PC-9 (cell line): Measurements from ENCODE around the gene NAAA. TPM values are rescaled to one million over a fixed set of nuclear protein-coding genes. Genes with fewer than 3 reads are reported as not detected.

ENCODE experiments used
- BruUV-seq: library from RNA; stranded (reverse); fragments of 400-500 nt; replicated peaks from 2 replicates; lab custom pipeline; 2021; lab: Mats Ljungman, UMichigan
- CTCF ChIA-PET: fragments of 300-600 bp; sonication (Branson Sonifier 250); formaldehyde crosslinking; loops from one replicate; lab custom pipeline; 2022; ENCODE audit warnings: antibody characterized with exemption; lab: Charles Lee
- POLR2A ChIA-PET: fragments of 300-600 bp; sonication (Branson Sonifier 250); formaldehyde crosslinking; loops from one replicate; lab custom pipeline; 2022; ENCODE audit warnings: antibody characterized with exemption; ENCODE audit not compliant: unreplicated experiment; lab: Charles Lee
- DNase-seq, 2 experiments: peaks; one replicate each; pipeline versions ENCODE4 v3.0.0 to v3.0.0-alpha.2; 2015 to 2022; ENCODE audit warnings: mixed read lengths in 1 of 2
- H2AFZ ChIP-seq: fragments of 200-600 bp; sonication (generic); 2 replicates; pipeline ENCODE4 v1.8.1; 2017; ENCODE audit warnings: antibody characterized with exemption
- H3F3A ChIP-seq: fragments of 200-600 bp; sonication (generic); 2 replicates; pipeline ENCODE4 v1.8.1; 2017; ENCODE audit warnings: antibody characterized with exemption, mild to moderate bottlenecking, low read depth; ENCODE audit not compliant: insufficient read depth
- H3K27ac ChIP-seq: fragments of 200-600 bp; sonication (generic); 2 replicates; pipeline ENCODE4 v1.6.1; 2016; ENCODE audit warnings: mixed run types
- H3K27me3 ChIP-seq: fragments of 200-600 bp; sonication (generic); 2 replicates; pipeline ENCODE4 v1.6.1; 2016; ENCODE audit warnings: low read depth, mixed run types; ENCODE audit not compliant: insufficient read depth
- H3K36me3 ChIP-seq: fragments of 200-600 bp; sonication (generic); 2 replicates; pipeline ENCODE4 v1.6.1; 2016; ENCODE audit warnings: low read depth, mixed run types
- H3K4me1 ChIP-seq: fragments of 200-600 bp; sonication (generic); replicated peaks from 2 replicates; pipeline ENCODE4 v1.6.1; 2016; ENCODE audit warnings: mixed run types; ENCODE audit not compliant: insufficient read depth
- H3K4me2 ChIP-seq: fragments of 200-600 bp; sonication (generic); 2 replicates; pipeline ENCODE4 v1.6.1; 2017; ENCODE audit warnings: mixed run types
- H3K4me3 ChIP-seq: fragments of 200-600 bp; sonication (generic); 2 replicates; pipeline ENCODE4 v1.6.1; 2016; ENCODE audit warnings: mixed run types
- H3K79me2 ChIP-seq: fragments of 200-600 bp; sonication (generic); 2 replicates; pipeline ENCODE4 v1.6.1; 2017; ENCODE audit warnings: low read depth, mixed run types
- H3K9me2 ChIP-seq: fragments of 200-600 bp; sonication (generic); 2 replicates; pipeline ENCODE4 v1.8.1; 2017; ENCODE audit warnings: mild to moderate bottlenecking; ENCODE audit not compliant: insufficient read depth
- H3K9me3 ChIP-seq: fragments of 200-600 bp; sonication (generic); 2 replicates; pipeline ENCODE4 v1.8.1; 2016; ENCODE audit warnings: low read depth; ENCODE audit not compliant: insufficient read depth
- H4K20me1 ChIP-seq: fragments of 200-600 bp; sonication (generic); 2 replicates; pipeline ENCODE4 v1.8.1; 2017; ENCODE audit not compliant: insufficient read depth
- CTCF ChIP-seq: fragments of 200-600 bp; sonication (generic); conservative IDR thresholded peaks from 2 replicates; pipeline ENCODE4 v1.6.1; 2017; ENCODE audit warnings: mixed run types, antibody characterized with exemption, mild to moderate bottlenecking, moderate library complexity
- EZH2 ChIP-seq: fragments of 200-600 bp; sonication (generic); IDR thresholded peaks from 2 replicates; pipeline ENCODE4 v1.8.0; 2017; ENCODE audit warnings: antibody characterized with exemption, low read depth
- intact Hi-C: fragments of 100-400 bp; cut with micrococcal nuclease; formaldehyde crosslinking; loops from one replicate; pipeline ENCODE4 v1.10.0; 2022; ENCODE audit not compliant: unreplicated experiment
- total RNA-seq: library from RNA; stranded (reverse); gene quantifications from 2 replicates; pipeline ENCODE4 v1.2.3, GENCODE V29; 2021

The NAAA gene
- total RNA-seq, 1 experiment from 2014 or later, result 3.6 TPM

GRCh38 chr4:75898536-75898935 lies 42.3 kb downstream of the NAAA start:
- Histone ChIP-seq H4K20me1 (no peaks in the 10 kb centered on the region), H2AFZ (no peak overlapping the region), H3K4me2 (no peak overlapping the region), H3K79me2 (no peaks in the 10 kb centered on the region), H3K36me3 (no peaks in the 10 kb centered on the region), H3K27me3 (no peaks in the 10 kb centered on the region), H3F3A (no peaks in the 10 kb centered on the region), H3K9me3 (no peaks in the 10 kb centered on the region), H3K27ac (no peak overlapping the region), H3K4me1 (no peaks in the 10 kb centered on the region), H3K4me3 (no peak overlapping the region), H3K9me2 (no peaks in the 10 kb centered on the region)
- POLR2A ChIA-PET, result interaction anchor here (0.6 kb wide), 1 partner anchor 650 kb away, joined by 4 read pairs; no protein-coding TSS in a partner anchor
- TF ChIP-seq EZH2 (no peak), CTCF (no peak)
- CTCF ChIA-PET, result no interaction called here
- BruUV-seq, result no TSS peak
- intact Hi-C loops, result loop anchor here (5.0 kb wide), 1 partner anchor 169 kb away; no protein-coding TSS in a partner anchor
- DNase-seq, result no peak

GRCh38 chr4:75895744-75896314 lies 45.0 kb downstream of the NAAA start:
- no peak for DNase-seq
- no TSS peak for BruUV-seq
- no peaks in the 10 kb centered on the region for H3K9me3 ChIP-seq
- H2AFZ ChIP-seq, result no peak overlapping the region
- H3K27me3 ChIP-seq, result no peaks in the 10 kb centered on the region
- no peaks in the 10 kb centered on the region for H3K4me1 ChIP-seq
- no peaks in the 10 kb centered on the region for H3K9me2 ChIP-seq
- no peaks in the 10 kb centered on the region for H4K20me1 ChIP-seq
- TF ChIP-seq CTCF (peak; percentile 84), EZH2 (no peak)
- ChIA-PET CTCF (interaction anchor here (0.7 kb wide), 1 partner anchor 13 kb away, joined by 3 read pairs; no protein-coding TSS in a partner anchor), POLR2A (interaction anchor here (0.7 kb wide), 1 partner anchor 341 kb away, joined by 4 read pairs; no protein-coding TSS in a partner anchor)
- no peak overlapping the region for H3K4me2 ChIP-seq
- H3K36me3 ChIP-seq, result no peaks in the 10 kb centered on the region
- no peaks in the 10 kb centered on the region for H3K79me2 ChIP-seq
- no peak overlapping the region for H3K27ac ChIP-seq
- H3K4me3 ChIP-seq, result no peak overlapping the region
- intact Hi-C loops, result loop anchor here (5.0 kb wide), 1 partner anchor 171 kb away; no protein-coding TSS in a partner anchor
- no peaks in the 10 kb centered on the region for H3F3A ChIP-seq

GRCh38 chr4:75892508-75892907 lies 48.3 kb downstream of the NAAA start:
- peak in 1 of 2 experiments; percentile 7 for DNase-seq
- no TSS peak for BruUV-seq
- no peaks in the 10 kb centered on the region for H3K79me2 ChIP-seq
- H3K4me3 ChIP-seq, result no peak overlapping the region
- H2AFZ ChIP-seq, result no peak overlapping the region
- no peaks in the 10 kb centered on the region for H3F3A ChIP-seq
- intact Hi-C loops, result no loop called here
- no peaks in the 10 kb centered on the region for H4K20me1 ChIP-seq
- no peaks in the 10 kb centered on the region for H3K36me3 ChIP-seq
- H3K27me3 ChIP-seq, result no peaks in the 10 kb centered on the region
- no peaks in the 10 kb centered on the region for H3K9me2 ChIP-seq
- ChIA-PET CTCF (no interaction called here), POLR2A (interaction anchor here (0.6 kb wide), 1 partner anchor 16 kb away, joined by 7 read pairs; no protein-coding TSS in a partner anchor)
- TF ChIP-seq EZH2 (no peak), CTCF (peak; percentile 45; the same call in 1 of the 2 replicates)
- H3K9me3 ChIP-seq, result no peaks in the 10 kb centered on the region
- H3K4me1 ChIP-seq, result no peaks in the 10 kb centered on the region
- no peak overlapping the region for H3K4me2 ChIP-seq
- H3K27ac ChIP-seq, result no peak overlapping the region
